Sigmoid colon (tissue), 4 donors: ENCODE results near the gene VWA7.

Experiments
- CTCF ChIP-seq, 4 experiments: fragments of 450-650 bp in 3 of 4; fragments of 200-600 bp in 1 of 4; IDR thresholded peaks; one replicate each; pipeline ENCODE4 v1.5.1; 2016 to 2019; ENCODE audit warnings: antibody characterized with exemption in 4 of 4, mild to moderate bottlenecking in 3 of 4, moderate library complexity in 2 of 4
- EP300 ChIP-seq, 4 donors: sonication (generic); formaldehyde crosslinking; IDR thresholded peaks; one replicate each; pipeline ENCODE4 v1.6.1; 2017; ENCODE audit warnings: antibody characterized with exemption in 4 of 4
- POLR2A ChIP-seq, 2 donors: fragments of 450-650 bp; IDR thresholded peaks; one replicate each; pipeline ENCODE4 v1.6.1; 2016; ENCODE audit warnings: antibody characterized with exemption in 2 of 2, mild to moderate bottlenecking in 2 of 2, moderate library complexity in 2 of 2
- POLR2AphosphoS5 ChIP-seq, 4 donors: sonication (generic); formaldehyde crosslinking; IDR thresholded peaks; one replicate each; pipeline ENCODE4 v1.6.1; 2017; ENCODE audit warnings: antibody characterized with exemption in 4 of 4

DNA sequence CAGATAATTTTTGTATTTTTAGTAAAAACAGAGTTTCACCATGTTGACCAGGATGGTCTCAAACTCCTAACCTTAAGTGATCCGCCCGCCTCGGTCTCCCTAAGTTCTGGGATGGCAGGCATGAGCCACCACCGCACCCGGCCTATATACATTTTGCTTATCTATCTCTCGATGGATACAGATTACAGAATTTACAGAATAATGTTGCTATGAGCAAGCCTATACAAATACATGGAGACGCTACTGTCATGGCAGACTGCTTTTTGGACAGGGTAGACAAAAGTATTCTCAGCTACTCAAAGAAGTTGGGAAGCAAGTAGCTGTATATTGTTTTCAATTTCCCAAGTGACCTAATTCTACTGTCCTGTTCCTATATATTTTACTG lies 36.3 kb upstream of the VWA7 start:
- TF ChIP-seq POLR2A (IDR thresholded peaks at IDR 0.05) (no peak), POLR2AphosphoS5 (IDR thresholded peaks at IDR 0.05) (no peak), CTCF (IDR thresholded peaks at IDR 0.05) (no peak), EP300 (IDR thresholded peaks at IDR 0.05) (no peak)
